GM04503 (cell line): ENCODE data around the gene CYTH2.
A peak's percentile ranks its signal among the peaks of the same experiment; 100 is the strongest.
"Not testable (repeated sequence)": the region's sequence is repeated elsewhere in the genome, so short reads cannot be mapped to it uniquely, and the experiment has no call there.

Experiments
- DNase-seq: peaks from one replicate; pipeline ENCODE4 v3.0.0-alpha.2; 2012; ENCODE audit warnings: low read depth

CYTH2 gene

DNA sequence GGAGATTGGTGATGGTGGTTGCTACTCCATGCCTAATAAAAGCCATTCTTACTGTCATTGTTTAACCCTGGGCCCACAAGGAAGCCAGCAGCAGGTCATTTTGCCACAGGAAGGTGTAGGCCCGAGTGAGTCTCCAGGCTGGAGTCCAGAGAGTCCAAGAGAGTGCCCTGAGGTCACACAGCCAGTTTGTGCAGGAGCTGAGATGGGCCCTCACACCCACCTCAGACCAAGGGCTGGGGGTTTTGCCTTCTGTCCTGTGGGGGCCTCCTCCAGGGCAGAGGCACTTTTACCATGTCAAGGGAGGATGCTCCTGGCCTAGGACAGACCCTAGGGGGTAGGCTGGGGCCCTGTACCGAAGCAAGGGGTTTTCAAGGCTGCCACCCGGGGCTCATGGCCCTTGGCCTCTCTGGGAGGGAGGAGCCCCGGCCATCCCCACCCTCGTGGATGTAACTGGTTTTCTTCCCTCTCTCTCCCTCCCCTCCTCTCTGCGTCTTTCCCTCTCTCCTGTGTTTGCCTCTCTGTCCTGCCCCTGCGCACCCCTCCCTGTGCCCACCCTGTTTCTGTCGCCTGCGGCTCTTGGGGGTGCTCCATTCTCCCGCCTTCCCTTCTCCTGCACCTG is 8.0 kb downstream of the CYTH2 start:
- no peak for DNase-seq

DNA sequence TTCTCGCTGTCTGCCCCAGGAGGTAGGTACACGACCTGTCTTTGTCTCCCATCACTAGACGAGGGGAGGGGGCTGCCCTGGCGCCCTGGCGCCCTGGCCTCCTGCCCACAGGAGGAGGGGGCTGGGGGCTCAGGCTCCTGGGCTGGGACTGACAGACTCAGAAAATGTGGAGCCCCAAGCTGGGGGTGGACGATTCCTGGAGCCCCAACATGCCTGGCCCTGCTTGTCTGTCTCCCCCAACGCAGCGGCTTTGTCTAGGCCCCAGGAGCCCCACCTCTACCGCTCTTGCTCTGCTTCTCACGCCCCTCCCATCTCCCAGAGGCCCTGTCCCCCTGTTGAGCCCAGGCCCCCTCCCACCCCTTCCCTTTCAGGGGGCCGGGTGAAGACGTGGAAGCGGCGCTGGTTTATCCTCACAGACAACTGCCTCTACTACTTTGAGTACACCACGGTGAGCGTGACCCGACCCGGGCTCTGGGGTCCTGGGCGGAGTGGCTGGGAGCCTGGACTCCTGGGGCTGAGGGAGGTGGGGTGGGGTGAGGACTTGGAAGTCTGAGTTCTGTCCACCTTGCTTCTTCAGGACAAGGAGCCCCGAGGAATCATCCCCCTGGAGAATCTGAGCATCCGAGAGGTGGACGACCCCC is 8.6 kb downstream of the CYTH2 start:
- DNase-seq, result no peak

DNA sequence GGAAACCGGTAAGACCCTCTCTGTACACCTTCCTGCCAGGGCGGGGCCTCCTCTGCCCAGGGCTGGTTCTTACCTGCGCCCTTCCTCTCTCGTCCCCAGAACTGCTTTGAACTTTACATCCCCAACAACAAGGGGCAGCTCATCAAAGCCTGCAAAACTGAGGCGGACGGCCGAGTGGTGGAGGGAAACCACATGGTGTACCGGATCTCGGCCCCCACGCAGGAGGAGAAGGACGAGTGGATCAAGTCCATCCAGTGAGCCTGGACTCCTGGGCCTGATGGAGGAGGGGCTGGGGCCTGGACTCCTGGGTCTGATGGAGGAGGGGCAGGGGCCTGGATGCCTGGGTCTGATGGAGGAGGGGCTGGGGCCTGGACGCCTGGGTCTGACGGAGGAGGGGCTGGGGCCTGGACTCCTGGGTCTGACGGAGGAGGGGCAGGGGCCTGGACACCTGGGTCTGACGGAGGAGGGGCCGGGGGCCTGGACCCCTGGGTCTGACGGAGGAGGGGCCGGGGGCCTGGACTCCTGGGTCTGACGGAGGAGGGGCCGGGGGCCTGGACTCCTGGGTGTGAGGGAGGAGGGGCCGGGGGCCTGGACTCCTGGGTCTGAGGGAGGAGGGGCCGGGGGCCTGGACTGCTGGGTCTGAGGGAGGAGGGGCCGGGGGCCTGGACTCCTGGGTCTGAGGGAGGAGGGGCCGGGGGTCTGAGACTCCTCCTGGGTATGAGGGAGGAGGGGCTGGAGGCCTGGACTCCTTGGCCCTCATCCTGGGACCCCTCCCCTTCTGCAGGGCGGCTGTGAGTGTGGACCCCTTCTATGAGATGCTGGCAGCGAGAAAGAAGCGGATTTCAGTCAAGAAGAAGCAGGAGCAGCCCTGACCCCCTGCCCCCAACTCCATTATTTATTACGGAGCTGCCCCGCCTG is 9.4 kb downstream of the CYTH2 start:
- DNase-seq, result no peak

DNA sequence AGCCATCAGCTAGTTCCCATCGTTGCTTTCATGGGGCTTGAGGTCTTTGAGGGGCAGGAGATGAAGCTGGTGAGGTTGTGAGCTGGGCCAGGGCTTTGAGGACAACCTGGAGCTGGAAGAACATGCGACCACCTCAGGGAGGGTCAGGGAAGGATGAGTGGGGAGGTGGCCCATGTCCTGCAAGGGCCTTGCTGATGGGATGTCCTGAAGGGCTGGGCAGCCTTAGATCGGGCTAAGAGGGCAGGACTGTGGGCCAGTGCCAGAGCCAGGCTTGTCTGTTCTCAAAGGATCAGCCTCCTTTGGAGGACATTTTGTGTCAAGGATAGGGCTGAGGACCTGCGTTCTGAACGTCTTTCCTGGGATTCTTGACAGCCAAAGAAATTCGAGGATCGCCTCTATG is 10.5 kb downstream of the CYTH2 start:
- no peak for DNase-seq

DNA sequence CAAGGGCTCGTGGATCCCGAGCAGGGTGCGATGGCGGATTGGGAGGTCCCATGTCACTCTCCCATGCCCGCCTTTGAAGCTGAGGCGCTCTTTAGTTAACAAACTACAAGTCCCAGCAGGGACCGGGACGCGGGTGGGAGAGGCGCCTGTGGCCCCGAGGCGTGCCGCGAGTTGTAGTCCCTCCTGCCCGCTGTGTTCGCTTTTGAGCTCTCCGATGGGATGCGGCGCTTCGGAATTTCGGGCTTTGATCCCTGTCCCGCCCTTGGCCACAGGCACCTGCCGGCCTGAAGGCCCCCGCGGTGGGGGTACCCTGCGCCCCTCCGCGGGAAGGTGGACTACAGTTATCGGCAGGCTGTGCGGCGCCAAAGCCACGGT is 11.0 kb downstream of the CYTH2 start:
- no peak for DNase-seq

DNA sequence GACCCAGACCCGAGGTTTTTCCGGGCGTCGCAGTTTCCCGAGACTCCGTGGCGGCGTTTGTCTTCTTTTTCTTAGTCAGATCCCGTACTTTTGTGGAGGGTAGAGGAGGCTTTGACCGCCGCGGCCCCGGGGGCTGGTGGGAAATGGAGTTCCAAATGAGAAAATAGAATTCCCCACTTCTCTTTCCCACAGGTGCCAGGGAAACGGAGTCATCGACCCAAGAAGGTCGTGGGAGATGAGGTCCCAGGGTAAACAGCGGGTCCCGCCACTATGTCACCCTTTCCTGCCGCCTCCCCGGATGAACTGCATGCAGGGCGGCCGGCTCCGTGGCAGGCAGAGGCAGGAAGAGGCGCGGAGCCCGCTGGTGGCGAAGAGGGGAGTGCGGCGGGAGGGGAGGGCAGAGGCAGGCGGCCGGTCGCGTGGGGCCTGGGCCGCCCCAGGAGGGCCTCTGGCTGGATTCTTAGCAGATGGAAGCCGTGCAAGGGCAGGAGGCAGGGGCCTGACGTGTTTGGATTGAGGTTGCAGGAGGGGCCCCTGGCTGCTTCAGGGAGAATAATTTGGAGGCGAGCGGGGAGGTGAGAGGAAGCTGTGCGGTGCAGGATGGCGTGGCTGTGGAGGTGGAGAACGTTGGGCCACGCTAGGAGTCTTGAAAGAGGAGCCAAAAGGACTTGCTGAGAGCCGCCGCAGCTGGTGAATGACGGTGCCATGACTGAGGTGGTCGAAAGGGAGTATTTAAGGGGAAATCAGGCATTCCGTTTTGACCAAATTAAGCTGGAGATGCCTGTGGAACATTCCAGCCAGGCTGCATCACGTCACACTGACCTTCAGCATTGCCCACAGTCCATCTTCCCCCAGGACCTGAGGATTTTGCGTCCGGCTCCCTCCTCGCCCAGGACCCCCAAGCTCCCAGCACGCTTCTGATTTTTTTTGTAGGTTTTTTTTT is 11.7 kb downstream of the CYTH2 start:
- no peak for DNase-seq

DNA sequence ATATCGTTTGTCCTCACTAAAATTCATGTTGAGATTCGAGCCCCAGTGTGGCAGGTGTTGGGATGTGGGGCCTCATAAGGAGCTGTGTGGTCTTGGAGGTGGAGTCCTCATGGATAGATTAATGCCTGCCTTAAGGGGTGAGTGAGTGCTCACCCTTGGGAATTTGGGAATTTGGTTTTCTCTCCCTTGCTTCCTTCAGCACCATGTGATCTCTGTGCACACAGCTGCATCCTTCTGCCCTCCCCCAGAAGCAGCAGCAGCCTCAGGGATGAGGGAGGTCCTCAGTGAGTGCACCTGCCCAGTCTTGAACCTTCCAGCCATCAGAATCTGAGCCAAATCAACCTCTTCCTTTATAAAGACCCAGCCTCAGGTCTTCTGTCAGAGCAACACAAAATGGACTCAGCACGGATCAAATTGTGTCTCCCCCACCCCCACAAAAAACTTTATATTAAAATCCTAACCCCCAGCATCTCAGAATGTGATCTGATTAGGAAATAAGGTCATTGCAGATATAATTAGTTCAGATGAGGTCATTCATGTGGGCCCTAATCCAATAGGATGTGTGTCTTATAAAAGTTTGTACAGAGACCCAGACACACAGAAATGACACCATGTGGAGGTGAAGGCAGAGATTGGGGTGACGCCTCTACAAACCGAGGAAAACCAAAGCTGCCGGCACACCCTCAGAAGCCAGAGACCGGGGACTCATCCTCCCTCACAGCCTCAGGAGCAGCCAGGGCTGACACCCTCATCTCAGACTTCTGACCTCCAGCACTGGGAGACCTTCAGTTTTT is 12.9 kb downstream of the CYTH2 start:
- no peak for DNase-seq

DNA sequence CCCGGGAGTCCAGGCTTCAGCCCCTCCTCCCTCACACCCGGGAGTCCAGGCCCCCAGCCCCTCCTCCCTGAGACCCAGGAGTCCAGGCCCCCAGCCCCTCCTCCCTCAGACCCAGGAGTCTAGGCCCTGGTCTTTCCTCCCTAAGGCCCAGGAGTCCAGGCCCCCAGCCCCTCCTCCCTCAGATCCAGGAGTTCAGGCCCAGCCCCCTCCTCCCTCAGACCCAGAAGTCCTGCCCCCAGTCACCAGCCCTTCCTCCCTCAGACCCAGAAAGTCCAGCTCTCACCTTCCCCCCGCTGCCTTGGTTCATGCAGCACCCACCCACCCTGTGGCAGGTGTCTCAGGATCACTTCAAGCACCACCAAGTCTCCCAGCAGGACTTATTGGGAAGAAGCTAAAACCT is 14.1 kb downstream of the CYTH2 start:
- no peak for DNase-seq

DNA sequence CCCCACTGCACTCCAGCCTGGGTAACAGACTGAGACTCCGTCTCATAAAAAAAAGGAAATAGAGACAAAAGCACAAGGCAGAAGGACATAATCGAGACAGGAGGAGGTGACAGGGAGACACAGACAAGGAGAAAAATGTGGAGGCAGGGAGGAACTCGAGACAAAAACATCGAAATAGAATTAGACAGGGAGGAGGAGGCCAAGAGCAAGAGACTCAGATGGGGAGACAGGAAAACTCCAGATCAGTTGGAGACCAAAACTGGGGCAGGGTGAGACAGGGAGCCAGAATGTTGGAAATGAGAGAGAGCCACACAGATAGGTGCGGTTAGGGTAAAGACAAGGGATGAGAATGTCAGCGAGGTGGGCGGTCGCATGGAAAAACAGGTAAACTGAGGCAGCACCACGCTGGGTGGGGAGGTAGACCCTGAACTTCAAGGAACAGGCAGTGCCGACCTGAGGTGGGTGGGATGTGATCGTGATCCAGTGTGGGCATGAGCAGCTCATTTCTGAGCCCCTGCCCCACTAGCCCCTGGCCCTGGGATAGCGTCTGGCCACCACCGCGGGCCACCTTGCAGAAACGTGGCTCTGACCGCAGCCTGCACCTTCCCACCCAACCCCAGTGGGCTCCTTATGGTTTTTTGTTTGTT is 15.2 kb downstream of the CYTH2 start:
- no peak for DNase-seq

DNA sequence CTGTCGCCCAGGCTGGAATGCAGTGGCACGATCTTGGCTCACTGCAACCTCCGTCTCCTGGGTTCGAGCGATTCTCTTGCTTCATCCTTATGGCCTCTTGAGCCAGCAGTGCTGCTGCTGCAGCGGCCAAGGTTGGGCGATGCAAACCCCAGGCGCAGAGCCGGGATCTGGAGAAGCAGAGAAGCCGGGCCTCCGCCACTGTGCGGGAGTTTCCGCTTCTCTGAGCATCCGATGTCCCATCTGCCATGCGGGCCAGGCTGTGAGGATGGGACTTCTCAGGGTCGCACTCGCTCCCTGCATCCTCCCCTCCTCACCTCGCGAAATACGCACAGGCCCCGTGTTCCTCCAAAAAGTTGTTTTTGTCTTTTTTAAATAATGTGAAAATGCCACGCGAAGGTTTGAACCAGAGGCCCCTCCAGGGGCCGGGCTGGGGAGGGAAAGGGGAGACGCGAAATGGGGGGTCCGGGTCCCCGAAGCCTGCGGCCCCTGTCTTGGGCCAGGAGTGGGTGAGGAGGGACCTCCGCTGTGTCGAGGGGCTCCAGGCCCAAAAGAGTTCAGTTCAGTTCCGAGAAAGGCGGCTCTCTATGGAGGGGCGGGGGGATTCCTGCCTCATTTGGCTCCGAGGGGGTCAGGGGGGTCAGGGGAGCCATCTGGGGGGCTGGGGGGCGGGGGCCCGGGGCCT is 15.9 kb downstream of the CYTH2 start:
- DNase-seq, result no peak

DNA sequence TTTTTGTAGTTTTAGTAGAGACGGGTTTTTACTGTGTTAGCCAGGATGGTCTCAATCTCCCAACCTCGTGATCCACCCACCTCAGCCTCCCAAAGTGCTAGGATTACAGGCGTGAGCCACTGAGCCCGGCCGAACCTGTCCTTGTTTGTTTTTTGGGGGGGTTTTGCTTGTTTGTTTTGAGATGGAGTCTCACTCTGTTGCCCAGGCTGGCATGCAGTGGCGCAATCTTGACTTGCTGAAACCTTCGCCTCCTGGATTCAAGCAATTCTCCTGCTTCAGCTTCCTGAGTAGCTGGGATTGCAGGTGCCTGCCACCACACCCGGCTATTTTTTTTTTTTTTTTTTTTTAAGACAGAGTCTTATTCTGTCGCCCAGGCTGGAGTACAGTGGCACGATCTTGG is 17.5 kb downstream of the CYTH2 start:
- not testable (repeated sequence) for DNase-seq

DNA sequence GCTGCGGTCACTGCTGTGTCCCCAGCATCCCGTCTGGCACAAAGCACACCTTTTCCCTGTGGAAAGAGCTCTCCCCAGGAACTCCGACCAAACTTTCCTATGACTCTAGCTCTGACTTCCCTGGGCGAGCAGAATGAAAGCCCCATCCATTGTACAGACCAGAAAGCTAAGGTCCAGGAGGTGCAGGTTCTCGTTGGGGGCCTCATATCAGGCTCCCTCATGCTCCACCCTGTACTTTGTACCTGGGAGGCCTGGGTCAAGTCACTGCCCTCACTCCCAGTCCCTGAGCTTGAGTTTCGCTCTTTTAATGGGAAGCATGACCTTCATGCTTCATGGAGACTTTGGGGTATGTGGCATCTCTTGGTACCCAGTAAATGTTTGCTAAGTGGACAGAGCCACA is 18.4 kb downstream of the CYTH2 start:
- DNase-seq, result no peak

DNA sequence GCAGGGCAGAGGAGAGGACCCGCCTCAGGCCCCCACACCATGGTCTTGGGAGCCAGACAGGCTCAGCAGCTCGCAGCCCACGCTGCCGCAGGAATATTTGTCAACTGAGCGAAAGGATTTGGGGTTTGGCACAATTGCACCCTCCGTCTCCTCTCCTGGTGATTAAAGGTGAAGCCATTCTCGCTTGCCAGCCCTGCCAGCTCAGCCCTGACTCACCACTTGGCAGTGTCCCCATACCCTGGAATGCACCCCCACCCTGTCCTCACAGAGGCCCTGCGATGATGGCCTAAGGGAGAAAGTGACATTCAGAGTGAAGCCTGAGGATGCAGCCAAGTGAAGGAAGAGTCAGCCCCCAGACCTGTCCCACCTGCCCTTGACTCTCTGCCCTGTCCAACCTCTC is 18.8 kb downstream of the CYTH2 start:
- DNase-seq, result peak; percentile 63

DNA sequence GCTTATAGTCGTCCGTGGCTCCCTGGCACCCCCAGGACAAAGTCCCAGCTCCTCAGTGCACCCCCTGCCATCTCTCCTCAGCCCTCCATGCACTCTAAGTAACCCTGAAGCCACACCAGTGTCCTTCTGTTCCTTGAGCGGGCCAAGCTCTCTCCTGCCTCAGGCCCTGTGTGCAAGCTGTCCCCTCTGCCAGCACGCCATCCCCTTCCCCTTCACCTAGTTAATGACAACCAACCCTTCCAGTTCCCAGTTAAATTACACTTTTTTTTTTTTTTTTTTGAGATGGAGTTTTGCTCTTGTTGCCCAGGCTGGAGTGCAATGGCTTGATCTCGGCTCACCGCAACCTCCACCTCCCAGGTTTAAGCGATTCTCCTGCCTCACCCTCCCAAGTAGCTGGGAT is 19.3 kb downstream of the CYTH2 start:
- DNase-seq, result not testable (repeated sequence)

DNA sequence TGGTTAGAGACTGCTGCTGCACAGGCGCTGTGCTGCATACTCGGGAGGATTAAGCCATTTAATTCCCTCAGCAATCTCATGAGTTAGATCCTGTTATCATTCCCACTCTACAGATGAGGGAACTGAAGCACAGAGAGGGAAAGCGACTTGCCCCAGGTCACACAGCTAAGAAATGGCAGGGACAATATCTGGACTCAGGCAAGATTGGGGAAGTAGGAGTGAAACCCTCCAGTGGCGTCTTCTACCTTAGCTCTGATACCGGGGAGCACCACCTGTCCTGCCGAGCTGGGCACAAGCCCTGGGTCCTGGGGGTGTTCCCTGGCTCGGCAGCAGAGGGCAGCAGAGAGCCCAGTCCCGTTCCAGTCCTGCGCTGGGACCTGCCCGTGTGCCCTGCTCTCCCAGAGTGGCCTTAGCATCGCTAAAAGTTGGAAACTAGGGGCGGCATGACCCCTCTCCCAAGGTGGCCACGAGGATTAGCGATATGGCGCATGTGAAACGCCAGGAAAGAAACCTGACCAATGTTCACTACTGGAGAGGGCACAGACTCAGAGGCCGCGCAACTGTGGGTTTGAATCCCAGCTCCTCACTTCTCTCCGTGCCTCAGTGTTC is 20.5 kb downstream of the CYTH2 start:
- DNase-seq, result no peak

DNA sequence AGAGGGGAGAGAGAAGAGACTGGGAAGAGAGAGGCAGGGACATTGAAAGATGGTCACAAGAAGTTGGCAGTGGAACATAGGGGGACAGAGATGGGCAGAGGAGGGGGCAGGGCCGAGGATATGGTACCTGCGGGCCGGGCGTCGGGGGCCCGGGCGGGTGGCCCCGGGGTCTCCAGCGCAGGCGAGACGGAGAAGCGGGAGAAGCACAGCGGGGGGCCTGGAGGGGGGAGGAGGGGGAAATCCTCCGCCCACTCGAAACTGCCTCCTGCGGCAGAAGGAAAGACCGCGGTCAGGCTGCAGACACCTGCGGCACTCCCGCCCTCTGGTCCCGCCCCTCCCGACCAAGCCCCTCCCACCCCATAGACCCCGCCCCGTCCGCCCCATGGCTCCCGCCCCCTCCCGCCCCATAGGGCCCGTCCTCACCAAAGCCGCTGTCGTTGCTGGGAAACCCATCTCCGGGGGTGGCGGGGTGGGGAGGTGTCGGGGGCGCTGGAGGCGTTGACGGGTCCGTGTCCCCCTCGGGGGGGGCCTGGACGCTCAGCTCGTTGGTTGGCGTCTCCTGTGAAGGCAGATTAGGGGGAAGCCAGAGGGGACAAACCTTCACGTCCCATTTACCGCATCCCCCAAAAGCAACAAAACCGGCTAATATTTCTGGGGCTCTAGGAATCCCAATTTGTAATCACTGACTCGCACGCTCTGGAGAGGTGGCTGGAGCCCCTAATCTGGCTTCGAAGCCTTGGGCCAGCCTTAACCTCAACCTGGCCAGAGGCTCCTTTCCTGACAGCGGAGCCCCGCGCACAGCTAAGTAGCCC is 22.0 kb downstream of the CYTH2 start:
- DNase-seq, result no peak

DNA sequence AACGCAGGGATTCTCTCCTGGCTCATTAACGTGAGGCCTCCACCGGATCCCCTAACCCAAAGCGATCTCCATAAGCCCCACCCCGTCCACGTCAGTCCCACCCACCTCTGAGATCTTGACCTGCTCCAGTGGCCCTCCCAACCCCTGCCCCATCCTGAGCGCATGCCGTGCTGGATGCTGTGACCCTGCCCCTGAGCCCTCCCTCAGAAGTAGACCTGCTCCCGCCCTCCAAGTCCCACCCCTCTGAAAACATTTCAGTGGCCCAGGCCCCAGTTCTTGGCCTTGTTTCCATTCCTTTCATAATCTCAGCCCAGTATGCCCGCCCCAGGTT is 22.6 kb downstream of the CYTH2 start:
- DNase-seq, result no peak

DNA sequence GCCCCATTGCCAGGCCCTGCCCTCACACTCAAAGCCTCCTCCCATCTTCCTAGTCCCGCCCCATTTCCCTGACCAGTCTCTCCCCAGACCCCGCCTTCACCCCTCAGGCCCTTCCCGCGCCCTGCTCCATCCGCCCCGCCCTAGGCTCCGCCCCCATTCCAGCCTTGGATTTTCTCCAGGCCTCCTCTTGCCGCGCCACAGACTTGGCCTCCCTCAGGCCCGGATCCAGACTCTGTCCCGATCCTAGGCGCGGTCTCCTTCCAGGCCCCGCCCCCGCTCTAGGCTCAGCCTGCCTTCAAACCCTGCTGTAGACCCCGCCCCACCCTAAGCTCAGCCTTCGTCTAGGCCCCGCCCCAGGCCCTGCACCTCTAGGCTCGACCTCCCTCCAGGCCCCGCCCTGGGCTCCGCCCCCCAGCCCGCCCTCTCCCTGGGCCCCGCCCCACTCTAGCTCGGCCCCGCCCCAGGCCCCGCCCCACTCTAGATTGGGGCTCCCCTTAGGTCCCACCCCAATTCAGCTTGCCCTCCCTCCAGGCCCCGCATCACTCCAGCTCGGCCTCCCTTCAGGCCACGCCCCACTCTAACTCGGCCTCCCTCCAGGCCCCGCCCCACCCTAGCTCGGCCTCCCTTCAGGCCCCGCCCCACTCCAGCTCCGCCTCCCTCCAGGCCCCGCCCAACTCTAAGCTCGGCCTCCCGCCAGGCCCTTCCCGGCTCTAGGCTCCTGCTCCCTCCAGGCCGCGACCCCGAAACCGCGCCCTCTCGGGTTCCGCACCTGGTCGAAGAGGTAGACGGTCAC is 24.0 kb downstream of the CYTH2 start:
- peak; percentile 80 for DNase-seq
